Prostate gland (tissue), 2 donors: Measurements from ENCODE around the gene GRK2. TPM values are rescaled to one million over a fixed set of nuclear protein-coding genes. Genes with fewer than 3 reads are reported as not detected.

Experiments used
- DNase-seq: peaks from one replicate; pipeline ENCODE4 v3.0.0-alpha.2; 2019; ENCODE audit warnings: low spot score
- H3K27ac ChIP-seq, 2 donors: fragments of 200-600 bp; sonication (generic); 2 replicates each; pipeline ENCODE4 v1.5.1; 2017 to 2019
- H3K27me3 ChIP-seq: fragments of 200-600 bp; sonication (generic); replicated peaks from 2 replicates; pipeline ENCODE4 v1.5.1; 2019; ENCODE audit not compliant: insufficient read depth
- H3K36me3 ChIP-seq, 2 donors: fragments of 200-600 bp; sonication (generic); 1 replicate in 1 of 2; 2 replicates in 1 of 2; pipeline versions ENCODE4 v1.5.1 to v1.8.1; 2017 to 2019
- H3K4me1 ChIP-seq: fragments of 200-600 bp; sonication (generic); replicated peaks from 2 replicates; pipeline ENCODE4 v1.5.1; 2019
- H3K4me3 ChIP-seq, 2 donors: fragments of 200-600 bp; sonication (generic); 2 replicates each; pipeline ENCODE4 v1.5.1; 2017 to 2019
- H3K9me3 ChIP-seq: fragments of 200-600 bp; sonication (generic); 2 replicates; pipeline ENCODE4 v1.5.1; 2017
- CTCF ChIP-seq, 4 experiments: fragments of 200-600 bp in 2 of 4; fragments of 450-650 bp in 2 of 4; sonication (generic) in 2 of 4; IDR thresholded peaks; 1 replicate in 3 of 4; 2 replicates in 1 of 4; pipeline ENCODE4 v1.5.1; 2016 to 2019; ENCODE audit warnings: antibody characterized with exemption in 4 of 4, mild to moderate bottlenecking in 2 of 4, moderate library complexity in 2 of 4
- POLR2A ChIP-seq: fragments of 450-650 bp; IDR thresholded peaks from one replicate; pipeline ENCODE4 v1.6.1; 2016; ENCODE audit warnings: antibody characterized with exemption, mild to moderate bottlenecking
- POLR2AphosphoS5 ChIP-seq: sonication (generic); formaldehyde crosslinking; IDR thresholded peaks from one replicate; pipeline ENCODE4 v1.6.1; 2017; ENCODE audit warnings: antibody characterized with exemption
- WGBS: methylation state at CpG from one replicate; pipeline ENCODE4 v1.1.5; 2018; 5-methylcytosine and 5-hydroxymethylcytosine counted together
- intact Hi-C: fragments of 100-400 bp; cut with DNase I; formaldehyde crosslinking; loops from one replicate; pipeline ENCODE4 v1.14.2; 2022
- total RNA-seq, 2 donors: library from RNA; depleted of rRNA; stranded (reverse); fragments of >200 nt; gene quantifications; one replicate each; pipeline ENCODE4 v1.1.0, GENCODE V29; 2016

The GRK2 gene
- total RNA-seq, 2 donors from 2014 or later: 102 to 111 TPM

GRCh38 chr11:67286621-67287333, 20.5 kb downstream of the GRK2 start:
- TF ChIP-seq POLR2AphosphoS5: no peak
- TF ChIP-seq POLR2A: no peak
- no peak for TF ChIP-seq CTCF (IDR thresholded peaks at IDR 0.05)
- intact Hi-C loops: no loop called here
- no peaks in the 10 kb centered on the region for H3K27me3 ChIP-seq
- H3K9me3 ChIP-seq: no peaks in the 10 kb centered on the region
- peaks cover 11% of the 10 kb centered on the region for H3K4me1 ChIP-seq
- no peak overlapping the region for H3K4me3 ChIP-seq
- H3K36me3 ChIP-seq: peaks cover 20 to 46% of the 10 kb centered on the region in 2 donors
- DNase-seq: no peak
- peak overlapping the region; percentile 89 to 93 for H3K27ac ChIP-seq
- 77% methylated on average over 8 of the region's 8 CpGs for WGBS

- no peak overlapping the region for H3K4me3 ChIP-seq
- H3K27me3 ChIP-seq: no peaks in the 10 kb centered on the region
- peaks cover 11% of the 10 kb centered on the region for H3K4me1 ChIP-seq
- TF ChIP-seq POLR2A (no peak), POLR2AphosphoS5 (no peak), CTCF (IDR thresholded peaks at IDR 0.05) (no peak)
- WGBS: 68% methylated on average over 14 of the region's 14 CpGs
- no peaks in the 10 kb centered on the region for H3K9me3 ChIP-seq
- peaks cover 24 to 38% of the 10 kb centered on the region in 2 donors for H3K36me3 ChIP-seq
- no peak for DNase-seq
- intact Hi-C loops: no loop called here
- H3K27ac ChIP-seq: peak overlapping the region; percentile 89 to 93
Measured at GRCh38 chr11:67287355-67288197, 21.3 kb downstream of the GRK2 start.

GRCh38 chr11:67288198-67288451, 21.9 kb downstream of the GRK2 start:
- intact Hi-C loops: no loop called here
- H3K4me3 ChIP-seq: peak overlapping the region; percentile 63 to 74
- 36% methylated on average over 4 of the region's 4 CpGs for WGBS
- peaks cover 11% of the 10 kb centered on the region for H3K4me1 ChIP-seq
- no peak for TF ChIP-seq POLR2AphosphoS5
- TF ChIP-seq POLR2A: no peak
- no peak for TF ChIP-seq CTCF (IDR thresholded peaks at IDR 0.05)
- H3K27ac ChIP-seq: peak overlapping the region; percentile 89 to 93
- peaks cover 24 to 33% of the 10 kb centered on the region in 2 donors for H3K36me3 ChIP-seq
- H3K9me3 ChIP-seq: no peaks in the 10 kb centered on the region
- DNase-seq: no peak
- H3K27me3 ChIP-seq: no peaks in the 10 kb centered on the region

- peaks cover 23 to 27% of the 10 kb centered on the region in 2 donors for H3K36me3 ChIP-seq
- intact Hi-C loops: no loop called here
- DNase-seq: peak; percentile 83
- TF ChIP-seq CTCF (IDR thresholded peaks at IDR 0.05): peak in 3 of 4 experiments; percentile 24 to 69 (median 62)
- TF ChIP-seq POLR2AphosphoS5: peak; percentile 72
- TF ChIP-seq POLR2A: peak; percentile 49
- under 1% methylated on average over 49 of the region's 87 CpGs for WGBS
- peaks cover 11% of the 10 kb centered on the region for H3K4me1 ChIP-seq
- no peaks in the 10 kb centered on the region for H3K27me3 ChIP-seq
- H3K27ac ChIP-seq: peak overlapping the region; percentile 89 to 93
- peak overlapping the region; percentile 63 to 74 for H3K4me3 ChIP-seq
- H3K9me3 ChIP-seq: no peaks in the 10 kb centered on the region
Measured at GRCh38 chr11:67288452-67289225, 22.4 kb downstream of the GRK2 start.
